Measurements from ENCODE around the gene TRMT2B. TPM values are rescaled to one million over a fixed set of nuclear protein-coding genes. Genes with fewer than 3 reads are reported as not detected.
"Not testable (repeated sequence)": the region's sequence is repeated elsewhere in the genome, so short reads cannot be mapped to it uniquely, and the experiment has no call there.

Gene TRMT2B
- total RNA-seq, 1 donor from 2014 or later, result 8.7 TPM

DNA sequence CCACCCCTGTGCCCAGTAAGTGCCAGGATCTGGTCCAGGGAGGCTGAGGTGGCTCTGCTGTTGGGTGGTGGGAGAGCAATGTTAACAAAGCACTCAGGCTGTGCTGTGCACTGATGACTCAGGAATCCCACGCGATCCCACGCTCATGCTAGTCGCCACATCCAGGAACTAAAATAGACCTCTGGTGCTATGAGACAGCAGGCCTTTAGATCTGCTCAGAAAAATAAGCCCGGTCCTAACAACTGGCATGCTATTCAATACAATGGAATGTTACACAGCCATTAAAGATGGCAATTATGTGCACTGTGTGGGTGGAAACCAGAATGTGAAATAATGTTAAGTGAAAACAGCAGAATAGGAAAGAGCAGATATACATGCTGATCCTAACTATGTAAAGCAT, 56.4 kb downstream of the TRMT2B start:
- DNase-seq, result peak; percentile 30

- DNase-seq, result no peak
Measured at GRCh38 chrX:100994352-100995281, 57.3 kb downstream of the TRMT2B start.

DNA sequence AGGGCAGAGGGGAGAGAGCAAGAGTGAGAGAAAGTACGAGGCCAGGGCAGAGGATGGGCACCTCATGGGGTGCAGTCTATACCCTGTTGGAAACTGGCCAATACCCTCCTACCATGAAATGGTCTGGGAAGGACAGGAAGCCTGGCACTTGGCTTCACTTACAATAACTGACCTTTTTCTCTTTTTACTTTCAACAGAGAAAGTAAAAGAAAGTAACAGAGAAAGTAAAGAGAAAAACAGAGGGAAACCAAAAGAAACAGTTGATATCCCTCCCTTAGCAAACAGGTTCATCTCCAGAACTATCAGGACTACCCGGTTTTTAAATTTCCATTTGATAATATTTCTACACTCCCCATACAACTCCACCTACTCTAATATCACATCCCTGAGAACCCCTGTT, 61.8 kb downstream of the TRMT2B start:
- no peak for DNase-seq

DNA sequence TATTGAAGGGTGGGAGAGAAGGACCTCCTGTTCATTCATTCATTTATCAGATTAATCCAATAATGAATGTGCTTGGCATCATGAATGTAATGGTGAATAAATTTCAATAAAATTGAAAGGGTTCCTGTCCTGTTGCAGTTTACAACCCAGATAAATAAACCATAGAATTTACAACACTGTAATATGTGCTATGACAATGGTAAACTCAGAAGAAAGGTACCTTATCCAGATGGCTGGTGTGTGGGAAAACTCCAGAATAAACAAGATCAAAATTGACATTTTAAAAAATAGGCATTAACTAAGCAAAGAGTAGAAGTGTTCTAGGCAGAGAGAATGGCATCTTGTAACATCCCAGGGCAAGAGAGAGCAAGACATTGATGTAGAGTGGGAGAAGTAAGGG, 67.1 kb downstream of the TRMT2B start:
- no peak for DNase-seq

- DNase-seq, result not testable (repeated sequence)
Measured at GRCh38 chrX:100981498-100981845, 70.4 kb downstream of the TRMT2B start.

DNA sequence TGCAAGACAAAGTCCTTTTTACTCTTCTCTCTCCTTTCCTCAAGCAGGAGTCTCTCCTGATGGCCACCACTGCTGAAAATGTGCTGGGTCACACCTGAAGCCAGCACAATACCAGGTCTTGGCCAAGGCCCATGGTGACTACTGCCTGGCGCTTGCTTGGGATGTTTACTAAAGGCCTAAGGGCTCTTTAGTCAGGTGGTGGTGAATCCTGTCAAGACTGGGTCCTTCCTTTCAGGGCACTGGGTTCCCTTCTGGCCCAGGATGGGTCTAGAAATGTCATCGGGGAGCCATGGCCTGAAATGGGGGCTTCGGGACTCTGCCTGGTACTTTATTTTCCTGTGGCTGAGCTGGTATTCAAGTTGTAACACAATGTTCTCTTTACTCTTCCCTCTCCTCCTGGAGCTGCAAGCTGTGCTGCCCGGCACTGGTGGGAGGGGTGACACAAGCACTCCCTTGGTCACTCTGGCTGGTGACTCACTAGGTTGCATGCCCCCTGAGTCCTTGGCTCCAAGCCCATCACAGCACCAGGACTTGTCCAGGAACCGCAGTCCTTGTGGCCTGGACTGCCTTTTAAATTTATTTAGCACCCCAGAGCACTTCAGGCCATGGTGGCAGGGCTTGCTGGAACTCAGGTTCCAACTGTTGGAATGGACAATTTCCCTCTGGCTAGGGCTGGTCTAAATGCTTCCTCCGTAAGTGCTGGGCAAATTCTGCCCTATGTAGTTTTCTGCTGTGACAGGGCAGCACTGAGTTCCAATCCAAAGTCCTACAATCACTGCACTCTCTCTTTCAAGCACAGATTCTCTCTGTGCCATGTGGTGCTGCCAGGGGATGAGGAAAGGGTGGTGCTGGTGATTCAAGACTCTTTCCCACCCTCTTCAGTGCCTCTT, 71.1 kb downstream of the TRMT2B start:
- no peak for DNase-seq

DNA sequence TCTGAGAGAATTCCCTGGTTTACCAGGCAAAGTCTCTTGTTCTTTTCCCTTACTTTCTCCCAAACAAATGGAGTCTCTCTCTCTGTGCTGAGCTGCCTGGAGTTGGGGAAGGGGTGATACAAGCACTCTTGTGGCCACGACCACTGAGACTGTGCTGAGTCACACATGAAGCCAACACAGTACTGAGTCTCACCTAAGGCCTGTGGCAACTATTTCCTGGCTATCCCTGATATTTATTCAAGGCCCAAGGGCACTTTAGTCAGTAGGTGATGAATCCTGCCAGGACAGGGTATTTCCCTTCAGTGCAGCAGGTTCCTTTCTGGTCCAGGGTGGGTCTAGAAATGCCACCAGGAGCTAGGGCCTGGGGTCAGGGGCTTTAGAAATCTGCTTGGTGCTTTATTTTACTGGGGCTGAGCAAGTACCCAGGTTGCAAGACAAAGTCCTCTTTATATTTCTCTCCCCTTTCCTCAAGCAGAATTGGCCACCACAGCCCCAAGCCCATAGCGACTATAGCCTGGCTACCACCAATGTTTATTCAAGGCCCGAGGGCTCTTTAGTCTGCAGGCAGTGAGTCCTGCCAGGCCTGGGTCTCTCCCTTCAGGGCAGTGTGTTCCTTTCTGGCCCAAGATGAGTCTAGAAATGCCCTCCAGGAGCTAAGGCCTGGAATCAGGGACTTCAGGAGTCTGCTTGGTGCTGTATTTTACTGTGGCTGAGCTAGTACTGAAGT, 71.9 kb downstream of the TRMT2B start:
- no peak for DNase-seq

GRCh38 chrX:100976211-100976610, 75.7 kb downstream of the TRMT2B start:
- DNase-seq, result no peak

DNA sequence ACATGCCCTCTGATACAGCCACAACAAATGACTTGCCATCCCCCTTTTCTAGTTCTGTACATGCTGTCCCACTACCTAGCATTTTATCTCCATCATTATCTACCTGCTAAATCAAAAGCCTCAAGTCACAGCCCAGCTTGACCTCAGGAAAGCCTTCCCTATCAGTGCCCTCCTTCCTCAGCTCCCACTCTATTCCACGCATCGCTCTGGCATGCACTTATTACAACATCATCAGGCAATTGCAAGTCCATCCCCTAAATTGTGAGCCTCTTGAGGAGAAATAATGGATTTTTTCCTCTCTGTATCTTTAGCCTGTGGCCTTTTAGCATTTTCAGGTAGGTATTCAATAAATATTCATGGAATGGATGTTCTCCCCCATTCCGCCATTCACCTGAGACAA, 76.7 kb downstream of the TRMT2B start:
- DNase-seq, result no peak

GRCh38 chrX:100973411-100973810, 78.5 kb downstream of the TRMT2B start:
- DNase-seq, result no peak

DNA sequence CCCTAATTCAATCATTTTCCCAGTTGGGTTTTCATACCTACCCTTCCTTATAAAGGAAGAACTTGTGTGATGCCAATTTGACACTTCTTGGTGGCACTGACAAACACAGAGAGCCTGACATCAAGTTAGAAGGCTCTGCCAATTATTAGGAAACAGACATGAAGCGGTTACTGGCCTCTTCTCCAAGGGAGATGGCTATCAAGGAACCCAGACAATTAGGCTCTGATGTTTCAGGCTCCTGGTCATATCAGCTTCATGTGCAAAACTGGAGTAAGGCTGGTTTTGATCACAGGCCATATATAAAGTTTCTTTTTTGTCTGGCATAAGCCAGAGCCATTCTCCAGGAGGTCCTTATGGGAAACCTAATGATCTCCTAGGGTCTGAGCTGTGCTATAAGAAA, 82.0 kb downstream of the TRMT2B start:
- no peak for DNase-seq

DNA sequence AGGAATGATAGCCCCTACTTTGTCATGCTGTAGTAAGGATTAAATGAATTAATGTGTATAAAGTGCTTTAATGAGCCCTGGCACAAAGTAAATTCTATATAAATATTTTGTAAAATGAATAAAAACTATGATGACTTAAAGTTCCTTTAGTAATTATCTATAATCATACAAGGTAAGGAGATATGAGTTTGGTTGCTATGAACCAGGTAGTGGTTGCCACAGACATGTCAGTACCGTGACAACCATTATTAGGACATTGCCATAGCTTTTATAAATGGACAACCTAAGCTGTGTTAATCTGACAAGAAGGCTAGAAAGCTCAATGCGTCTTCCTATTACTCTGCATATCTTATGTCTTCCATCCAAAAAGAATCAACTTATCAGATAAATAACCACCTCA, 82.5 kb downstream of the TRMT2B start, which contains the start of gene ARL13A:
Gene ARL13A (plus strand): TSS at position 301 of the 400 bp plus-strand sequence. CDS start 3,982 bp downstream, outside the sequence.
- DNase-seq, result no peak

DNA sequence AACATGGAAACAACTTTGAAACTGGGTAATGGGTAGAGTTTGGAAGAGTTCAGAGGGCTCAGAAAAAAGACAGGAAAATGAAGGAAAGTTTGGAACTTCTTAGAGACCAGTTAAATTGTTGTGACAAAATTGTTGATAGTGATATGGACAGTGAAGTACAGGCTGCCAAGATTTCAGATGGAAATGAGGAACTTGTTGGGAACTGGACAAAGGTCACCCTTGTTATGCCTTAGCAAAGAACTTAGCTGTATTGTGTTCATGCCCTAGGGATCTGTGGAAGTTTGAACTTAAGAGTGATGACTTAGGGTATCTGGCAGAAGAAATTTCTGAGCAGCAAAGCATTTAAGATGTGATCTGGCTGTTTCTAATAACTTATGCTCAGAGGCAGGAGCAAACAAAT, 87.5 kb downstream of the TRMT2B start:
- no peak for DNase-seq

GRCh38 chrX:100962811-100963210, 89.1 kb downstream of the TRMT2B start:
- no peak for DNase-seq

Other genes starting within 250 kb of the TRMT2B start
- gene CSTF2, start 231.7 kb downstream of the TRMT2B start, total RNA-seq, result 14.5 TPM
- gene NOX1, start 177.8 kb downstream of the TRMT2B start, total RNA-seq, result not detected
- gene XKRX, start 123.2 kb downstream of the TRMT2B start, total RNA-seq, result 0.16 TPM
- not detected for gene ARL13A, start 82.4 kb downstream of the TRMT2B start, total RNA-seq
- 66.4 TPM for gene TMEM35A, start 26.8 kb upstream of the TRMT2B start, total RNA-seq
- 7.0 TPM for gene CENPI, start 46.1 kb upstream of the TRMT2B start, total RNA-seq
- gene DRP2, start 167.7 kb upstream of the TRMT2B start, total RNA-seq, result 4.2 TPM
- 0.16 TPM for gene TAF7L, start 239.2 kb upstream of the TRMT2B start, total RNA-seq

Measured in occipital lobe (tissue), 2 donors.